Testis (tissue), 3 donors: ENCODE data around the gene DNAH6. TPM values are rescaled to one million over a fixed set of nuclear protein-coding genes. Genes with fewer than 3 reads are reported as not detected.

ENCODE experiments used
- DNase-seq: peaks from one replicate; pipeline ENCODE4 v3.0.0-alpha.2; 2019
- H3K27ac ChIP-seq, 2 donors: fragments of 200-600 bp; sonication (generic); one replicate each; pipeline ENCODE4 v1.5.1; 2019
- H3K27me3 ChIP-seq: fragments of 200-600 bp; sonication (generic); one replicate; pipeline ENCODE4 v1.5.1; 2019
- H3K36me3 ChIP-seq: fragments of 200-600 bp; sonication (generic); one replicate; pipeline ENCODE4 v1.5.1; 2017; ENCODE audit warnings: low read depth; ENCODE audit errors: missing control alignments
- H3K4me1 ChIP-seq: fragments of 200-600 bp; sonication (generic); one replicate; pipeline ENCODE4 v1.5.1; 2019
- H3K4me3 ChIP-seq, 2 donors: fragments of 200-600 bp; sonication (generic); one replicate each; pipeline ENCODE4 v1.5.1; 2017 to 2019
- H3K9me3 ChIP-seq: fragments of 200-600 bp; sonication (generic); one replicate; pipeline ENCODE4 v1.5.1; 2017
- CTCF ChIP-seq, 3 experiments: fragments of 450-650 bp in 2 of 3; fragments of 200-600 bp in 1 of 3; sonication (generic) in 1 of 3; IDR thresholded peaks; one replicate each; pipeline ENCODE4 v1.5.1; 2016 to 2019; ENCODE audit warnings: antibody characterized with exemption in 3 of 3, mild to moderate bottlenecking in 2 of 3, moderate library complexity in 1 of 3
- POLR2A ChIP-seq: fragments of 450-650 bp; IDR thresholded peaks from one replicate; pipeline ENCODE4 v1.6.1; 2017; ENCODE audit warnings: antibody characterized with exemption, mild to moderate bottlenecking, moderate library complexity
- WGBS, 2 donors: methylation state at CpG; one replicate each; pipeline ENCODE4 v1.1.5; 2018; 5-methylcytosine and 5-hydroxymethylcytosine counted together
- intact Hi-C: fragments of 100-400 bp; cut with DNase I; formaldehyde crosslinking; loops from one replicate; pipeline ENCODE4 v1.15.1; 2023; ENCODE audit warnings: low total_unique reads
- polyA plus RNA-seq: library from polyadenylated mRNA; stranded (reverse); fragments of 350-450 nt; fragmentation: Illumina TruSeq; extraction: RNeasy Lipid Tissue Mini Kit (QIAGEN cat#74804); gene quantifications from one replicate; pipeline ENCODE4 v1.2.3, GENCODE V29; 2014; ENCODE audit warnings: low read depth, low replicate concordance; ENCODE audit not compliant: insufficient read depth
- total RNA-seq, 2 donors: library from RNA; depleted of rRNA; stranded (reverse); fragments of >200 nt; gene quantifications; one replicate each; pipeline ENCODE4 v1.2.3, GENCODE V29; 2016

Gene DNAH6
- total and polyA plus RNA-seq, 3 donors from 2014 or later = 7.1 to 18.4 (median 11.8) TPM

GRCh38 chr2:84636080-84636971 is 120.0 kb downstream of the DNAH6 start:
- no peak for TF ChIP-seq POLR2A
- TF ChIP-seq CTCF (IDR thresholded peaks at IDR 0.05) = no peak
- no peak overlapping the region for H3K27ac ChIP-seq
- no peak overlapping the region for H3K4me3 ChIP-seq
- intact Hi-C loops = no loop called here
- no peaks in the 10 kb centered on the region for H3K36me3 ChIP-seq
- DNase-seq = no peak
- H3K27me3 ChIP-seq = no peaks in the 10 kb centered on the region
- WGBS, 2 donors = 82 to 88% methylated on average over 2 of the region's 2 CpGs
- H3K4me1 ChIP-seq = no peaks in the 10 kb centered on the region
- H3K9me3 ChIP-seq = no peaks in the 10 kb centered on the region

DNA sequence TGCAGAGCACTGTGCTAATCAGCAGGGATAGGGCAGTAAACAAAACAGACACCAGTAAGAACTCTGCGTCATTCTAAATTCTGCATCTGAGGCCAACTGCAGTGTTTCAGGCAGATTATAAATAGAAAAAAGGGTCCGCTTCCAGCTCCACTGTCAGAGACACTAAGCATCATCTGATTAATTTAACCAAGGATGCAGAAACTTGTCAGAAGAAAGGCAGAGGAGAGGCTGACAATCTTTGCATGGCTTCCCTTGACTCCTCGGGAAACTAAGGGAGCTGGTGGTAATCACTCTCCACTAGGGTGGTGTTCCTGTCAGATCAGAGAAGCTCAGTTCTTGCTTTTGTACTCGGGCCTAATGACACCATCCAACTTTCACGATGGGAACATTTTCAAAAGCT is 123.5 kb downstream of the DNAH6 start:
- TF ChIP-seq POLR2A (no peak), CTCF (IDR thresholded peaks at IDR 0.05) (no peak)
- Histone ChIP-seq H3K9me3 (no peaks in the 10 kb centered on the region), H3K36me3 (no peaks in the 10 kb centered on the region), H3K4me1 (no peaks in the 10 kb centered on the region), H3K27me3 (no peaks in the 10 kb centered on the region), H3K27ac (no peak overlapping the region), H3K4me3 (no peak overlapping the region)
- no peak for DNase-seq
- WGBS, 2 donors = 78 to 81% methylated on average over 5 of the region's 5 CpGs
- intact Hi-C loops = no loop called here

DNA sequence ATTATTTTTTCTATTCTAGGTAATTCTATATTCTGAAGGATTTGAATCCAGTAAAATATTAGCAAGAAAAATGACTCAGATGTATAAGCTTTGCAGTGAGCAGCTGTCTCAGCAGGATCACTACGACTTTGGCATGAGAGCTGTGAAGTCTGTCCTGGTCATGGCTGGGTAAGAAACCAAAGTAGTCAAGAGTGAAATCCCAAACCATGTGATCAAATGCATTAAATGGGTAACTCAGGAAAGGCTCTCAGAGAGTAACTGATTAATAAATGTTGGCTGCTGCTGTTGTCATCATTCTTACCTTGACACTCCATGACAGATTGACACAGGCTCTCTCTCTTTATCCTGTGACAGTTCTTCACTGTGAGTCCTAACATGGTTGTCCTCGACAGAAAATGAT is 124.1 kb downstream of the DNAH6 start:
- TF ChIP-seq POLR2A (no peak), CTCF (IDR thresholded peaks at IDR 0.05) (no peak)
- Histone ChIP-seq H3K36me3 (no peaks in the 10 kb centered on the region), H3K4me3 (no peak overlapping the region), H3K9me3 (no peaks in the 10 kb centered on the region), H3K27ac (no peak overlapping the region), H3K4me1 (no peaks in the 10 kb centered on the region), H3K27me3 (no peaks in the 10 kb centered on the region)
- 81 to 95% methylated on average over 2 of the region's 2 CpGs for WGBS, 2 donors
- no peak for DNase-seq
- intact Hi-C loops = no loop called here

DNA sequence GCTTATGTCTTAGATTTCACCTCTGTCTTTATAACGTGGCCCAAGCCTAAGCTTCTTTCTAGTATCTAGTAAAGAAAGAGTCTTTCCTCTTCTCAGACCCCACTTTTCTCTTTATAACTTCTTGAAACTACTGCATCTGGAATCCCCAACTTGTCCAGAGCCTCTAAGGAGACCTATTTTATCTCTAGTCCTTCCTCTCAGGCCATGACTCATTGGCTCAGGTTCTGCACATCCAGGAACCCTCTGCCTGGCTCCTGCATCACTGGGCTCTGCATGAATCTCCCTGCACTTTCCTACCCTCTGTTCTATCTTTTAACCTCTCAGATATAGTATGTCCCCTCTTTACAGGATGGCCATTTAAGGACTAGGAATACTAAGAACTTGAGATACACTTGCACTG is 124.7 kb downstream of the DNAH6 start:
- TF ChIP-seq POLR2A = no peak
- no peak for TF ChIP-seq CTCF (IDR thresholded peaks at IDR 0.05)
- Histone ChIP-seq H3K27ac (no peak overlapping the region), H3K36me3 (no peaks in the 10 kb centered on the region), H3K9me3 (no peaks in the 10 kb centered on the region), H3K4me1 (no peaks in the 10 kb centered on the region), H3K4me3 (no peak overlapping the region), H3K27me3 (no peaks in the 10 kb centered on the region)
- intact Hi-C loops = no loop called here
- no peak for DNase-seq
- 83 to 86% methylated on average over 1 of the region's 1 CpG for WGBS, 2 donors

DNA sequence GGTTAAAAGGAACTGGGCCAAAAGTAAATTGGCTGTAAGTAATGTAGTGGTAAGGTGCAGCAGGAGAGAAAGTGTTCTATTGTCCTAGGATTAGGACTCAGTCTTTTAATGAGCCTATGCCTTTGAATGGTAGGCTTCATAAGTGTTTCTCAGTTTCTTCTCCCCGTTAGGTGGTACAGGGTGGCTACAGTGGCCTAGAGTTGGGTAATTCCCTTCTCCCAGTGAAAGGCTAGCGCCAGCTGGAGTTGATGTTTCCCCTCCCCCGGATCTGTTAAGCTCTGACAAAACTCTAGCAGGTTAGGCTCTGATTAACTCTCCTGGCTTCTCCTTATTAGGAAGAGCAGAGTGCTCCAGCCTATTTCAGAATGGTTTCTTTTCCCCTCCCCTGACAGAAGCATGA is 127.7 kb downstream of the DNAH6 start:
- Histone ChIP-seq H3K27me3 (no peaks in the 10 kb centered on the region), H3K4me3 (no peak overlapping the region), H3K4me1 (no peaks in the 10 kb centered on the region), H3K27ac (no peak overlapping the region), H3K36me3 (no peaks in the 10 kb centered on the region), H3K9me3 (no peaks in the 10 kb centered on the region)
- DNase-seq = no peak
- TF ChIP-seq CTCF (IDR thresholded peaks at IDR 0.05) (no peak), POLR2A (no peak)
- 59 to 72% methylated on average over 3 of the region's 3 CpGs for WGBS, 2 donors
- intact Hi-C loops = no loop called here
